Prostate gland (tissue), 2 donors: Measurements from ENCODE around the gene C5orf15.

Experiments used
- POLR2A ChIP-seq: fragments of 450-650 bp; IDR thresholded peaks from one replicate; pipeline ENCODE4 v1.6.1; 2016; ENCODE audit warnings: antibody characterized with exemption, mild to moderate bottlenecking
- POLR2AphosphoS5 ChIP-seq: sonication (generic); formaldehyde crosslinking; IDR thresholded peaks from one replicate; pipeline ENCODE4 v1.6.1; 2017; ENCODE audit warnings: antibody characterized with exemption
- TF ChIP-seq, protein P1 (sequence below), 4 experiments: fragments of 200-600 bp in 2 of 4; fragments of 450-650 bp in 2 of 4; sonication (generic) in 2 of 4; IDR thresholded peaks; 1 replicate in 3 of 4; 2 replicates in 1 of 4; pipeline ENCODE4 v1.5.1; 2016 to 2019; ENCODE audit warnings: antibody characterized with exemption in 4 of 4, mild to moderate bottlenecking in 2 of 4, moderate library complexity in 2 of 4

DNA sequence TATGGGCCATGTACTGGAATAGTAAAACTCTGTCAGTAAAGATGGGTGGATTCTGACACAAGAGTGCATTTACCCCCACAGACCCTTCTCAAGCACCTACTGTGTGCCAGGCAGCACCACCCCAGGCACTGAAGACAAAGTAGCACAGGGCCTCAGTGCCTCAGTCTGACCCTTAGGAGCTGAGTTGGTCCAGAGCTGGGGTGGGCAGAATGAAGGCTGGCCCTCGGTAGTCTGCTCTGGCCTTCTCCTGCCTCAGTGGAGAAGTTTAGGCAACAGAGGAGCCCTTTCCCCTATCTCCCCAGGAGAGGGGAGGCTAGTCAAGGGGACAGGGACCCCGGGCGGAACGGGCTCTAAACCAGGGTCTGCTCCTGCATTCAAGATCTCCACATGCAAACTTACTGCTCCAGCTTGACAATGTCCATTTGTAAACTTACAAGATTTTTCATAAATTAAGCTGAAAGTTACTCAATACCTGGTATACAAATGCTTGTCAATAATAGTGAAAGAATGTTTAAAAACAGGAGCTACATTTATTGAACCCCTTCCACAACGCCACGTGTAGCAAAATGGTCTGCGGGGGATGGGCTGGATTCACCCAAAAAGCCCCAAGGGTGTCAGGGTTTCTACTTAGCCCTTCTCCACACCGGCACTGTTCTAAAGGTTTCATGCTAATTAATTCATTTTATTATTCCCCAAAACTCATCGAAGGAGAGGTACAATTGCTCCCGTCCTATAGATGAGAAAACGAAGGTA is 34.8 kb upstream of the C5orf15 start:
- TF ChIP-seq POLR2A (no peak), POLR2AphosphoS5 (no peak)
- TF ChIP-seq, protein P1, sequence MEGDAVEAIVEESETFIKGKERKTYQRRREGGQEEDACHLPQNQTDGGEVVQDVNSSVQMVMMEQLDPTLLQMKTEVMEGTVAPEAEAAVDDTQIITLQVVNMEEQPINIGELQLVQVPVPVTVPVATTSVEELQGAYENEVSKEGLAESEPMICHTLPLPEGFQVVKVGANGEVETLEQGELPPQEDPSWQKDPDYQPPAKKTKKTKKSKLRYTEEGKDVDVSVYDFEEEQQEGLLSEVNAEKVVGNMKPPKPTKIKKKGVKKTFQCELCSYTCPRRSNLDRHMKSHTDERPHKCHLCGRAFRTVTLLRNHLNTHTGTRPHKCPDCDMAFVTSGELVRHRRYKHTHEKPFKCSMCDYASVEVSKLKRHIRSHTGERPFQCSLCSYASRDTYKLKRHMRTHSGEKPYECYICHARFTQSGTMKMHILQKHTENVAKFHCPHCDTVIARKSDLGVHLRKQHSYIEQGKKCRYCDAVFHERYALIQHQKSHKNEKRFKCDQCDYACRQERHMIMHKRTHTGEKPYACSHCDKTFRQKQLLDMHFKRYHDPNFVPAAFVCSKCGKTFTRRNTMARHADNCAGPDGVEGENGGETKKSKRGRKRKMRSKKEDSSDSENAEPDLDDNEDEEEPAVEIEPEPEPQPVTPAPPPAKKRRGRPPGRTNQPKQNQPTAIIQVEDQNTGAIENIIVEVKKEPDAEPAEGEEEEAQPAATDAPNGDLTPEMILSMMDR (IDR thresholded peaks at IDR 0.05), result no peak
